SIG-M5 treated with dmso at 0.1 percent for 504 hours (cell line): ENCODE data around the gene CORO2B.

Experiments
- DNase-seq: peaks from one replicate; lab custom pipeline; 2025; ENCODE audit not compliant: unreplicated experiment; lab: John Stamatoyannopoulos, UW

CORO2B gene

GRCh38 chr15:68764090-68764489 lies 185.3 kb downstream of the CORO2B start:
- DNase-seq: no peak

GRCh38 chr15:68765602-68766368 lies 187.0 kb downstream of the CORO2B start:
- no peak for DNase-seq

- DNase-seq: no peak
These were observed 189.0 kb downstream of the CORO2B start for GRCh38 chr15:68767833-68768232.

- no peak for DNase-seq
These were observed 189.5 kb downstream of the CORO2B start for GRCh38 chr15:68768321-68768720.

- DNase-seq: no peak
These were observed 190.9 kb downstream of the CORO2B start for GRCh38 chr15:68769702-68770101.

GRCh38 chr15:68770216-68770615 lies 191.4 kb downstream of the CORO2B start:
- no peak for DNase-seq

- DNase-seq: no peak
These were observed 194.2 kb downstream of the CORO2B start for GRCh38 chr15:68773036-68773435.

- no peak for DNase-seq
These were observed 195.3 kb downstream of the CORO2B start for GRCh38 chr15:68774120-68774519.

GRCh38 chr15:68774521-68775235 lies 195.9 kb downstream of the CORO2B start:
- no peak for DNase-seq

- DNase-seq: no peak
These were observed 196.4 kb downstream of the CORO2B start for GRCh38 chr15:68775236-68775577.

- no peak for DNase-seq
These were observed 197.1 kb downstream of the CORO2B start for GRCh38 chr15:68775671-68776476.

- no peak for DNase-seq
These were observed 197.9 kb downstream of the CORO2B start for GRCh38 chr15:68776477-68777270.
